Sciatic nerve (tissue), 2 donors: ENCODE measurements around the gene DGKB. TPM values are rescaled to one million over a fixed set of nuclear protein-coding genes. Genes with fewer than 3 reads are reported as not detected.

Experiments used
- ATAC-seq: fragments of 200-7000 bp; cut with Tn5 transposase; one replicate; pipeline ENCODE4 v1.9.1; 2020; ENCODE audit warnings: mild to moderate bottlenecking, moderate library complexity
- DNase-seq: peaks from one replicate; pipeline ENCODE4 v3.0.0-alpha.2; 2020; ENCODE audit warnings: low spot score
- intact Hi-C: fragments of 100-400 bp; cut with DNase I; formaldehyde crosslinking; loops from one replicate; pipeline ENCODE4 v1.14.2; 2022
- total RNA-seq: library from RNA; stranded (reverse); fragmentation: NEBNext Ultra II Directional; extraction: Animal tissue kit (Norgen Biotek cat#: 25700); gene quantifications from one replicate; pipeline ENCODE4 v1.2.1, GENCODE V29; 2021
- donor health status: DM: no; HTN: no; CAD: no.
- donor health status: DM: no; HTN: no; CAD: no.

Gene DGKB
- total RNA-seq, 1 donor from 2014 or later, result 3.6 TPM

DNA sequence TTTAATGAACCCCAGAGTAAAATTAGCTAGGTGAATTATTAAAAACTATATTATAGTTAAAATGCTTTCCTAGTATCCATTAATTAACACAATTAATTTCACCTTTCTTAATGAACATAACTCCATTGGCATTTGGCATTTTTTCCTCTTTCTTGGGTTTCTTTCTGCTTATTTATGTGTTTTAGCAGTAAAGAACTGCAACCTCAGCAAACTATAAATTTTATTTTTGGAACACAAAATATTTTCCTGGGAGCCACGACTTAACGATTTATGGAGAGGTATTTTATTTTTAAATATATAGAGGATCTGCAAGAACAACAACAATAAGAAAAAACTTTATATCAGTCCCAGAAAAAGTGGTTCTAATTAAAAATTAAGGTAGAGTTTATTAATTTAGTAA is 465.7 kb downstream of the DGKB start:
- ATAC-seq (no peak), DNase-seq (no peak)
- intact Hi-C loops, result no loop called here

- no peak for DNase-seq
- intact Hi-C loops, result no loop called here
- no peak for ATAC-seq
Observed at GRCh38 chr7:14432924-14433323, 469.6 kb downstream of the DGKB start.

DNA sequence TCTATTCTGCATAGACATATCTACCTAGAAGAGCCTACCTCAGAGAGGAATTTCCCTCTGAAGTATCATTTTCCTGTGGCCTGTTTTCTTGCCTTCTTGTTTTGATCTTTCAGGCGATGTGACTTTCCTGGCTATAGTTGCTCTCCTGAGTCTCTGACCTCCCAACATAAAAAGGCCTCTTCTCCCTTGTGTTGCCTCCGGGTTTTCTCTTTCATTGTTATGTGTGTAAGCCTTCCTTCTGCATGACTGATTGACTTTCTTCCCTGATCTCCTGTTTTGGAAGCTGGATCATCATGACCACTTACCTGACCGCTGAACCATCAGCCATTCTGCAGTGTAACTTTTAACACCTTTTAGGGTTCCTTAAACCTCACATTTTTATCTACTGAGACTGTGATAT is 471.6 kb downstream of the DGKB start:
- ATAC-seq (no peak), DNase-seq (no peak)
- intact Hi-C loops, result no loop called here

- ATAC-seq (no peak), DNase-seq (no peak)
- intact Hi-C loops, result no loop called here
Observed at GRCh38 chr7:14425559-14425958, 477.0 kb downstream of the DGKB start.

- intact Hi-C loops, result no loop called here
- ATAC-seq (no peak), DNase-seq (no peak)
Observed at GRCh38 chr7:14424675-14425074, 477.9 kb downstream of the DGKB start.

DNA sequence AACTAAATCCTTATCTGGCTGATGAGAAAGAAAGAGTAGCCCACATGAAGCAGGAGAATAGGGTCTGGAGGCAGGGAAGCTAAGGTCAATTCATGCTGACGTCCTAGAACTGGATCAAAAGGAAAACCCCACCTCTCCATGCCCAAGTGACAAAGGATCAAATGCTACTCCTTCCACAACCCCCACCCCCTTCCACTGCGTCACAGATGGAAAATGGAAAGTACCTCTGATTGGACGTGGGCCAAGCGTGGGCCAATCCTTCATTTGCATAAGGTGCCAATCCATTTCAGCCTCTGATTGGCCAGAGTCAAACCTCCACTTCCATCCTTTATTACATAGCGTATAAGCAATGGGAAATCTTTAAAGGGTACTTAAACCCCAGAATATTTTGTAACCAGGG is 481.8 kb downstream of the DGKB start:
- no peak for DNase-seq
- intact Hi-C loops, result no loop called here

GRCh38 chr7:14419531-14419930 is 483.0 kb downstream of the DGKB start:
- intact Hi-C loops, result no loop called here
- DNase-seq (no peak), ATAC-seq (no peak)

More for the DNA sequence above, 481.8 kb downstream of the DGKB start:
- ATAC-seq, result no peak

- no peak for DNase-seq
- no peak for ATAC-seq
- intact Hi-C loops, result no loop called here
Observed at GRCh38 chr7:14418633-14419032, 483.9 kb downstream of the DGKB start.

DNA sequence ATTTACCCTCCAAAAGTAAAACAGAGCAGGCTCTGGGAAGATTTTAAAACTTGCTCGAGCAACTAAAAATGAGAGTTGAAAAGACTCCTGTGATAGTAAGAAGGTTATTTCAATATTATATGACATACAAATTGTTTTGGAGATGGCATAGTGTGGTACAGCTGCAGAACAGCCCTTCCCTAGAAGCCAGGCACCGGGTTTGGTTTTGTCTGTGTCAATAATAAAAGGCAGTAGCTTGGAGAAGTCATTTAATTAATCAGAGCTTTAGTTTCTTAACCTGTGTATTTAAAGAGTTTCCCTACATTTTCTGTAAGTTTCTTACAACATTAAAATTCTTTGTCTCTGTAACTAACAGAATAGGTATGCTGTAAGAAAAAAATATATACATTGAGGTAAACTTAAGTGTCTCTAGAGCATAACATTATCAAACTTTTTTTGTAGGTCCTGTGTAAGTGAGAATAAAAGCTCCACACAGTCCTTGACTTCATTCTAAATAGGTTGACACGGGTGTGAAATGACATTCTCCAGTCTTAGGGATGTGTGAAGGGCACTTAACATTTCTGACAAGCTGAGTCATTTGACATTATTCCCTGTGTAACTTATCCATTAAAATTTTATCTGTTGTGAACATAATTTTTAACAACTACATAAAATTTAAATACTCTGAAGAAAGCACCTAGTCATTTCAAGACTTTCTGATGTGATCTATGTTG is 488.1 kb downstream of the DGKB start:
- ATAC-seq (no peak), DNase-seq (no peak)
- intact Hi-C loops, result no loop called here

DNA sequence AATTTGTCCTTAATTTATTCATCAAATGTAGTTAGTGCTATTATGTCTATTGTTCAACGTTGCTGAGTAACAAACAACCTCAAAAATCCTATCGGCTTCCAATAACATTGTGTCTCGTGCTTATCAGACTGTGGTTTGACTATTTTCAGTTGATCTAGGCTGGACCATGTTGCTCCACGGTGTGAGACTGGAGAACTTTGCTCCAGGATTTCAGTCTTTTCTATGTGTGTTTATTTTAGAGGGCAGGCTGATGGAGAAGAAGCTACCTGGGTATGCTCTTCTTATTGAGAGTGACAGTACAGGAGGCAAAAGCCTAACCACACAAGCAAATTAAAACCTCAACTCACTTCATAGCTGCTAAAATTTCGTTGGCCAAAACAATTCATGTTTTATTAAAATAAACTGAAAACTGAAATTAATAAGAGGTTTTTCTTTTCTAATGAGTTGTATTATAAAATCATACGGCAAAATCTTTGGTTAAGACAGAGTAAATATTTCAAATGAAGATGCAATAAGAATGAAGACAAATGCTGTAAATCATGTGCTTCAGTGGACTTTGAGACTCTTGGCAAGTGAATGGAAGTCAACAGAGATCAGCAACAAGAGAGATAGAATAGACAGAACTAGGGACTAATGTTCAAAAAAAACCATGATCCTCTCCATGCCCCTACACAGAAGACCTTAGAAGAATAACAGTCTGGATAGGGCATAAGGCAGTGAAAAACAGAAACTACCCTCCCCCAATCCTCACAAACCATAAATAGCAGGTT is 495.1 kb downstream of the DGKB start:
- ATAC-seq (no peak), DNase-seq (no peak)
- intact Hi-C loops, result no loop called here

GRCh38 chr7:14403587-14403986 is 499.0 kb downstream of the DGKB start:
- no peak for ATAC-seq
- intact Hi-C loops, result no loop called here

GRCh38 chr7:14400271-14400670 is 502.3 kb downstream of the DGKB start:
- DNase-seq (no peak), ATAC-seq (no peak)
- intact Hi-C loops, result no loop called here

More at GRCh38 chr7:14403587-14403986, 499.0 kb downstream of the DGKB start:
- DNase-seq, result no peak

GRCh38 chr7:14398526-14398925 is 504.0 kb downstream of the DGKB start:
- ATAC-seq (no peak), DNase-seq (no peak)
- intact Hi-C loops, result no loop called here

DNA sequence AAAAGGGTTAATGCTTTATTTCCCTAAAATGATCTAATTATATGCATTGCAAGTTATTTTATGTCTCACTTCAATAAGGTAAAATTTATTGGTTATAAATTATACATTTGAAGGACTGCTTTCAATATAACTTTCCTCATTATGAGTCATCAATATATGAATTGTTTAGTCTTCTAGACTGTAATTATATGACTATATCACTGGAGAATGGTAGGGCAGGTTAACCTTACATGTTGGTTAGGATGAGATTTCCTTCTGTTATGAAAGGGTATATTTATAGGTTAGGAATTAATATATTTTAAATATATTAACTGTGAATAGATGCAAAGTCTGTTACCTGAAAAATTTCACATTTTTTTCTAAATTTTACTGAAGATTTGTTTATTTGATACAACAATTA is 506.7 kb downstream of the DGKB start:
- ATAC-seq (no peak), DNase-seq (no peak)
- intact Hi-C loops, result no loop called here

- DNase-seq, result no peak
- no peak for ATAC-seq
- intact Hi-C loops, result no loop called here
Observed at GRCh38 chr7:14394786-14395185, 507.8 kb downstream of the DGKB start.

GRCh38 chr7:14389595-14389994 is 513.0 kb downstream of the DGKB start:
- ATAC-seq, result no peak
- no peak for DNase-seq
- intact Hi-C loops, result no loop called here

- intact Hi-C loops, result no loop called here
- no peak for ATAC-seq
- no peak for DNase-seq
Observed at GRCh38 chr7:14389181-14389591, 513.4 kb downstream of the DGKB start.

- no peak for DNase-seq
- intact Hi-C loops, result no loop called here
- ATAC-seq, result no peak
Observed at GRCh38 chr7:14385074-14385473, 517.5 kb downstream of the DGKB start.

GRCh38 chr7:14381936-14382335 is 520.6 kb downstream of the DGKB start:
- no peak for ATAC-seq
- intact Hi-C loops, result no loop called here

GRCh38 chr7:14381306-14381705 is 521.2 kb downstream of the DGKB start:
- no peak for DNase-seq
- intact Hi-C loops, result no loop called here
- ATAC-seq, result no peak

More at GRCh38 chr7:14381936-14382335, 520.6 kb downstream of the DGKB start:
- no peak for DNase-seq

- ATAC-seq, result no peak
- intact Hi-C loops, result no loop called here
- no peak for DNase-seq
Observed at GRCh38 chr7:14380881-14381280, 521.7 kb downstream of the DGKB start.
